ENCODE results near the gene DRC3. TPM values are rescaled to one million over a fixed set of nuclear protein-coding genes. Genes with fewer than 3 reads are reported as not detected.

DRC3 gene
- total and polyA plus RNA-seq, 2 donors (not counting 3 experiments of a cell fraction or from before 2014, with no cell fraction given): 1.6 to 2.9 TPM

DNA sequence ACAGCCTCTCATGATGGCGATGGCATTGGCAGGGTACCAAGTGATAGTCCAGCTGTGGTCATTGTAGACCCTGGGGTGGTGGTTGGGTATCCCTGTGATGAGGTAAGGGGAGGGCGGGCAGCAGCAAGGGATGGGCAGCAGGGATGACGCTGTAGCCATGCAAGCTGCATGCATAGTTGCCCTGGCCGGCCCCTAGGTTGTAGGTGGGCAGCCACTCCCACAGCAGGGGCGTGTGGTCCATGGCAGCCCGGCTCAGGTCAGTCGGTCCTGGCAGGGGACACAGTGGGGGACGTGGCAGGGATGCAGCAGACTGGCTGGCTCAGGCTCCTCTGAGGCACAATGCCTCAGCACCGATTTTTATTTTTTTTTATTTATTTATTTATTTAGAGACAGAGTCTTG lies 8.7 kb downstream of the DRC3 start:
- no peaks in the 10 kb centered on the region for H3K4me1 ChIP-seq (ENCODE audit: control insufficient read depth, extremely low read depth, insufficient read depth, low read length)
- ChIA-PET POLR2A (no interaction called here), CTCF (interaction anchor here (1.2 kb wide), 2 partner anchors 52 to 62 kb away, joined by 3 to 4 read pairs; no protein-coding TSS in a partner anchor)
- DNase-seq (ENCODE audit: low read depth, low spot score) (no peak), FAIRE-seq (no peak)
- dilution Hi-C loops (cut with MboI; ENCODE audit: extremely low pct_ligation_motif_present, low sequenced_read_pairs) (no loop called here), intact Hi-C loops (cut with micrococcal nuclease) (no loop called here)
- no peak overlapping the region for H3K9ac ChIP-seq (replicated peaks; ENCODE audit: extremely low read depth, insufficient read depth, low read length)
- no peaks in the 10 kb centered on the region for H3K9me1 ChIP-seq (replicated peaks; ENCODE audit: control insufficient read depth, extremely low read depth, insufficient read depth, low read length)
- no peak overlapping the region for H3K4me3 ChIP-seq (replicated peaks in 1 of 3; ENCODE audit: insufficient read depth in 1 of 3, low read depth in 1 of 3, low read length in 3 of 3)
- no peaks in the 10 kb centered on the region for H3K36me3 ChIP-seq (ENCODE audit: control insufficient read depth in 2 of 2, extremely low read depth in 1 of 2, insufficient read depth in 2 of 2, low read length in 2 of 2)
- H2AFZ ChIP-seq (ENCODE audit: low read depth, low read length): no peak overlapping the region
- no peaks in the 10 kb centered on the region for H4K20me1 ChIP-seq (replicated peaks; ENCODE audit: control insufficient read depth, extremely low read depth, insufficient read depth, low read length)
- H3K79me2 ChIP-seq (ENCODE audit: control insufficient read depth, insufficient read depth, low read length): no peaks in the 10 kb centered on the region
- no peaks in the 10 kb centered on the region for H3K9me3 ChIP-seq (replicated peaks; ENCODE audit: control insufficient read depth, insufficient read depth, low read length)
- H3K27ac ChIP-seq (ENCODE audit: insufficient read depth, low read depth, low read length): no peak overlapping the region
- no peak for TF ChIP-seq GATA2 (IDR thresholded peaks at IDR 0.05; ENCODE audit: insufficient read depth, insufficient read length, low read depth, low read length)
- TF ChIP-seq FOS (IDR thresholded peaks at IDR 0.05; ENCODE audit: borderline replicate concordance, insufficient read depth, low read length): no peak
- TF ChIP-seq MYC (IDR thresholded peaks at IDR 0.05; ENCODE audit: low read depth, low read length): no peak
- TF ChIP-seq JUN (IDR thresholded peaks at IDR 0.05; ENCODE audit: borderline replicate concordance, insufficient read depth, insufficient read length, low read depth): no peak
- TF ChIP-seq, protein P1, sequence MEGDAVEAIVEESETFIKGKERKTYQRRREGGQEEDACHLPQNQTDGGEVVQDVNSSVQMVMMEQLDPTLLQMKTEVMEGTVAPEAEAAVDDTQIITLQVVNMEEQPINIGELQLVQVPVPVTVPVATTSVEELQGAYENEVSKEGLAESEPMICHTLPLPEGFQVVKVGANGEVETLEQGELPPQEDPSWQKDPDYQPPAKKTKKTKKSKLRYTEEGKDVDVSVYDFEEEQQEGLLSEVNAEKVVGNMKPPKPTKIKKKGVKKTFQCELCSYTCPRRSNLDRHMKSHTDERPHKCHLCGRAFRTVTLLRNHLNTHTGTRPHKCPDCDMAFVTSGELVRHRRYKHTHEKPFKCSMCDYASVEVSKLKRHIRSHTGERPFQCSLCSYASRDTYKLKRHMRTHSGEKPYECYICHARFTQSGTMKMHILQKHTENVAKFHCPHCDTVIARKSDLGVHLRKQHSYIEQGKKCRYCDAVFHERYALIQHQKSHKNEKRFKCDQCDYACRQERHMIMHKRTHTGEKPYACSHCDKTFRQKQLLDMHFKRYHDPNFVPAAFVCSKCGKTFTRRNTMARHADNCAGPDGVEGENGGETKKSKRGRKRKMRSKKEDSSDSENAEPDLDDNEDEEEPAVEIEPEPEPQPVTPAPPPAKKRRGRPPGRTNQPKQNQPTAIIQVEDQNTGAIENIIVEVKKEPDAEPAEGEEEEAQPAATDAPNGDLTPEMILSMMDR (IDR thresholded peaks at IDR 0.05; ENCODE audit: extremely low read depth in 1 of 2, insufficient read depth in 1 of 2, low read depth in 1 of 2, low read length in 2 of 2): no peak
- no peak for TF ChIP-seq EZH2 (IDR thresholded peaks at IDR 0.05; ENCODE audit: borderline replicate concordance, low read depth, low read length, severe bottlenecking)
- TF ChIP-seq, protein P2, sequence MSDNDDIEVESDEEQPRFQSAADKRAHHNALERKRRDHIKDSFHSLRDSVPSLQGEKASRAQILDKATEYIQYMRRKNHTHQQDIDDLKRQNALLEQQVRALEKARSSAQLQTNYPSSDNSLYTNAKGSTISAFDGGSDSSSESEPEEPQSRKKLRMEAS (IDR thresholded peaks at IDR 0.05; ENCODE audit: insufficient read depth, insufficient read length): no peak
- no peak for TF ChIP-seq POLR2AphosphoS5 (IDR thresholded peaks at IDR 0.05; ENCODE audit: insufficient read depth, low read depth, low read length)
- TF ChIP-seq POLR2A (IDR thresholded peaks at IDR 0.05; ENCODE audit: low read depth, low read length): no peak
- H3K27me3 ChIP-seq (ENCODE audit: control insufficient read depth in 2 of 2, insufficient read depth in 2 of 2, low read length in 2 of 2): no peaks in the 10 kb centered on the region
- BruUV-seq (replicated peaks): no TSS peak
- H3K4me2 ChIP-seq (ENCODE audit: insufficient read depth, low read length): no peak overlapping the region
